Ishikawa (cell line): Measurements from ENCODE around the gene HOXA7.

Source experiments
- CEBPB ChIP-seq: IDR thresholded peaks from 2 replicates; pipeline ENCODE4 v1.6.1; 2012
- CREB1 ChIP-seq: IDR thresholded peaks from 2 replicates; pipeline ENCODE4 v1.6.1; 2012; ENCODE audit warnings: low read depth
- EGR1 ChIP-seq: IDR thresholded peaks from 2 replicates; pipeline ENCODE4 v1.6.1; 2012
- EP300 ChIP-seq: IDR thresholded peaks from 2 replicates; pipeline ENCODE4 v1.6.1; 2012; ENCODE audit warnings: borderline replicate concordance
- FOXM1 ChIP-seq: IDR thresholded peaks from 2 replicates; pipeline ENCODE4 v1.6.1; 2012; ENCODE audit warnings: low read depth, borderline replicate concordance
- NFIC ChIP-seq: IDR thresholded peaks from 2 replicates; pipeline ENCODE4 v1.6.1; 2012
- RAD21 ChIP-seq: IDR thresholded peaks from 2 replicates; pipeline ENCODE4 v1.6.1; 2012; ENCODE audit warnings: low read depth
- TAF1 ChIP-seq: IDR thresholded peaks from 2 replicates; pipeline ENCODE4 v1.6.1; 2012; ENCODE audit warnings: low read depth, mild to moderate bottlenecking
- TCF12 ChIP-seq: IDR thresholded peaks from 2 replicates; pipeline ENCODE4 v1.6.1; 2012; ENCODE audit warnings: low read depth
- TEAD4 ChIP-seq: IDR thresholded peaks from 2 replicates; pipeline ENCODE4 v1.6.1; 2012
- YY1 ChIP-seq: IDR thresholded peaks from 2 replicates; pipeline ENCODE4 v1.6.1; 2012; ENCODE audit warnings: low read depth
- ZBTB7A ChIP-seq: IDR thresholded peaks from 2 replicates; pipeline ENCODE4 v1.6.1; 2012; ENCODE audit warnings: low read depth
- TF ChIP-seq, protein P1 (sequence below): IDR thresholded peaks from 2 replicates; pipeline ENCODE4 v1.6.1; 2012
- TF ChIP-seq, protein P2 (sequence below): IDR thresholded peaks from 2 replicates; pipeline ENCODE4 v1.6.1; 2012
- TF ChIP-seq, protein P3 (sequence below): IDR thresholded peaks from 2 replicates; pipeline ENCODE4 v1.6.1; 2012; ENCODE audit warnings: low read depth, mild to moderate bottlenecking

Gene HOXA7

DNA sequence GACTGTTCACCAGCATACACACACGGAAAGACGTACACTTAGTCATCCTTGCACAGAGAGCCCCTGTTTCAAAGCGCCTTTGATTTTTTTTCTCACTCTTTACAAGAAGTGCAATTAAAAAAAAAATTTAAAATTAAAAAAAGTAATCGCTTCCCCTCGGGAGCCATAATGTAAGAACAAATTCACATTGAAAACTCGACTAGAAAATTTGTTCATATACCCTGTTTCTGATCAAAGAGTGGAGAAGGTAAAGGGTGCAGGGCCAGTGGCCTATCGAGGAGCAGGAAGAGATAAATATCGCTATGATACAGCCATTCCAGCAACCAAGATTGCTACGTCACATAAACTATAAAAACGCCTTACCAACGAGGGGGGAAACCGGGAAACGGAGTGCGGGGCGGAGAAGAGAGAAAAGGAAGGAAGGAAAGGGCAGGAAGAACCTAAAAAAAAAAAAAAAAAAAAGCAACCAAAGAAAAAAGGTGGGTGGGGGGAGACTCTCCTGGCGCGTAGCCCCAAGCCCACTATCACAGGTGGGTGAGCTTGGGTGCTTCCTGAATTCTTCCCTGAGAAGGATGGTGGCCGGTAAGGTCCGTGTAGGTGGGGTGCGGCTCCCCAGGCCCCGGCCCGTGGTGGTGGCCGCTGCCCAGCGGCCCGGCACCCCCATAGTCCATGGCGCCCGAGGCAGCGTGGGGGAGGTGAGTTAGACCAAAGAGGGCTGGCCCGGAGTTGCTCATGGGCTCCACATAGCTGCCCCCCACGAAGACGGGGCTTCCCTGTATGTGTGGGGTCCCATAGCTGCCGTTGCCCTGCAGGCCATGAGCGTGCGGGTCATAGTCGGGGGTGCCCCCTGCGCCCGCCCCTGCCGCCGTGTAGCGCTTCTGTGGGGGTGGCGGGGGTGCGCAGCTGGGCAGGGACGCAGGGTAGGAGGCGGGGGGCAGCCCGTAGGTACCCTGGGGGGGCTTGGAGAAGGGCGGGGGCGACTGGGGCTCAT, 48.8 kb downstream of the HOXA7 start:
- TF ChIP-seq ZBTB7A (no peak), RAD21 (no peak), EGR1 (no peak)

DNA sequence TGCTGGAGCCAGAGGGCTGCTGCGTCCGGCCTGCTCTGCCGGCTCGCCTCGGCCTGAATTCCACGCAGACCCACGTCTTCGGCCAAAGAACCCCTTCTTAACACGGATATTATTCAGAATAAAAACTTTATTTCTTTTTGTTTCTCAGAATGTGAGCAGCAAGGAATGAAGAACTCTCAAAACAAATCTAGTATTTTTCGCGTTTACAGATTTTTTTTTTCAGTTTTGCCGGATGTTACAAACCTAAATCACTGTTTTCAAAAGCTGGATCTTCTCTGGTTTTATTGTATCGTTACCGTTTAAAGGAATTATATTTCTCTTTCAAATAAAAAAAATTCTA, 49.6 kb downstream of the HOXA7 start:
- TF ChIP-seq RAD21, result no peak
- no peak for TF ChIP-seq TCF12

DNA sequence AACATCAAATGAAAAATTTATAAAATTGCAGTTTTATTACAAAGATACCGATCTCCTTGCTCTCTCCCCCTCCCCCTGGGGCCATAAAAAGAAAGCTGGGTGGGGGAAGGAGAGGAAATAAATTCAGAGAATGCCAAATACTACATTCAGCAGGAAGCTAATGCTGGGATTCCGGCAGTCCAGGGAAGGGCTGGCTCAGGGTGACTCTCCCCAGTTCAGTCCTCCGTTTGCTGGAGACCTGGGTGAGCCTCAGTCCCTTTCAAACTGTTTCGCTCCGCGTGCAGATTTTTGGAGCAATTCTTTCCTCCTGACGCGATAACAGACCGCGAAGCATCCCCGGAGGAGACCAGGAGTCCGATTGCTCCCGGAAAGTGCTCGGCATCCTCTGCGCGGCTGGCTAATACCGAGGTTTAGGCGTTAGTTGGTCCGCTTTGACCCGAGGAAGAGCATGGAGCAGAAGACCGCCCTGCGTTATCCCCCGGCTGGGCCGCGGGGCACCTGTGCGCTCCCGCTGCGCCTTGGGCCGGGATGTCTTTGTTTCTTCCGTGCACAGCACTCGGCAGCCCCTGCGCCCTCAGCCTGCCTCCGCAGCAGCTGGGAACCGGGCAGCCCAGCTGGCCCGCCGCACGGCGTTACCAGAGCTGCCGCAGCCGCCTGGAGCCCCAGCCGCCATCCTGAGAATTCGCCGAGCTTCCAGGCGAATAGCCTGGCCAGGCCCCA, 50.1 kb downstream of the HOXA7 start:
- TF ChIP-seq, protein P1, sequence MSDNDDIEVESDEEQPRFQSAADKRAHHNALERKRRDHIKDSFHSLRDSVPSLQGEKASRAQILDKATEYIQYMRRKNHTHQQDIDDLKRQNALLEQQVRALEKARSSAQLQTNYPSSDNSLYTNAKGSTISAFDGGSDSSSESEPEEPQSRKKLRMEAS, result no peak
- TF ChIP-seq FOXM1, result no peak
- TF ChIP-seq ZBTB7A, result no peak
- no peak for TF ChIP-seq EGR1
- TF ChIP-seq, protein P2, sequence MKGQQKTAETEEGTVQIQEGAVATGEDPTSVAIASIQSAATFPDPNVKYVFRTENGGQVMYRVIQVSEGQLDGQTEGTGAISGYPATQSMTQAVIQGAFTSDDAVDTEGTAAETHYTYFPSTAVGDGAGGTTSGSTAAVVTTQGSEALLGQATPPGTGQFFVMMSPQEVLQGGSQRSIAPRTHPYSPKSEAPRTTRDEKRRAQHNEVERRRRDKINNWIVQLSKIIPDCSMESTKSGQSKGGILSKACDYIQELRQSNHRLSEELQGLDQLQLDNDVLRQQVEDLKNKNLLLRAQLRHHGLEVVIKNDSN, result no peak
- no peak for TF ChIP-seq TCF12
- TF ChIP-seq EP300, result no peak
- TF ChIP-seq YY1, result no peak
- no peak for TF ChIP-seq TEAD4
- TF ChIP-seq TAF1, result no peak
- no peak for TF ChIP-seq CEBPB
- no peak for TF ChIP-seq NFIC
- no peak for TF ChIP-seq RAD21
- TF ChIP-seq CREB1, result no peak
- TF ChIP-seq, protein P3, sequence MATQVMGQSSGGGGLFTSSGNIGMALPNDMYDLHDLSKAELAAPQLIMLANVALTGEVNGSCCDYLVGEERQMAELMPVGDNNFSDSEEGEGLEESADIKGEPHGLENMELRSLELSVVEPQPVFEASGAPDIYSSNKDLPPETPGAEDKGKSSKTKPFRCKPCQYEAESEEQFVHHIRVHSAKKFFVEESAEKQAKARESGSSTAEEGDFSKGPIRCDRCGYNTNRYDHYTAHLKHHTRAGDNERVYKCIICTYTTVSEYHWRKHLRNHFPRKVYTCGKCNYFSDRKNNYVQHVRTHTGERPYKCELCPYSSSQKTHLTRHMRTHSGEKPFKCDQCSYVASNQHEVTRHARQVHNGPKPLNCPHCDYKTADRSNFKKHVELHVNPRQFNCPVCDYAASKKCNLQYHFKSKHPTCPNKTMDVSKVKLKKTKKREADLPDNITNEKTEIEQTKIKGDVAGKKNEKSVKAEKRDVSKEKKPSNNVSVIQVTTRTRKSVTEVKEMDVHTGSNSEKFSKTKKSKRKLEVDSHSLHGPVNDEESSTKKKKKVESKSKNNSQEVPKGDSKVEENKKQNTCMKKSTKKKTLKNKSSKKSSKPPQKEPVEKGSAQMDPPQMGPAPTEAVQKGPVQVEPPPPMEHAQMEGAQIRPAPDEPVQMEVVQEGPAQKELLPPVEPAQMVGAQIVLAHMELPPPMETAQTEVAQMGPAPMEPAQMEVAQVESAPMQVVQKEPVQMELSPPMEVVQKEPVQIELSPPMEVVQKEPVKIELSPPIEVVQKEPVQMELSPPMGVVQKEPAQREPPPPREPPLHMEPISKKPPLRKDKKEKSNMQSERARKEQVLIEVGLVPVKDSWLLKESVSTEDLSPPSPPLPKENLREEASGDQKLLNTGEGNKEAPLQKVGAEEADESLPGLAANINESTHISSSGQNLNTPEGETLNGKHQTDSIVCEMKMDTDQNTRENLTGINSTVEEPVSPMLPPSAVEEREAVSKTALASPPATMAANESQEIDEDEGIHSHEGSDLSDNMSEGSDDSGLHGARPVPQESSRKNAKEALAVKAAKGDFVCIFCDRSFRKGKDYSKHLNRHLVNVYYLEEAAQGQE, result no peak

DNA sequence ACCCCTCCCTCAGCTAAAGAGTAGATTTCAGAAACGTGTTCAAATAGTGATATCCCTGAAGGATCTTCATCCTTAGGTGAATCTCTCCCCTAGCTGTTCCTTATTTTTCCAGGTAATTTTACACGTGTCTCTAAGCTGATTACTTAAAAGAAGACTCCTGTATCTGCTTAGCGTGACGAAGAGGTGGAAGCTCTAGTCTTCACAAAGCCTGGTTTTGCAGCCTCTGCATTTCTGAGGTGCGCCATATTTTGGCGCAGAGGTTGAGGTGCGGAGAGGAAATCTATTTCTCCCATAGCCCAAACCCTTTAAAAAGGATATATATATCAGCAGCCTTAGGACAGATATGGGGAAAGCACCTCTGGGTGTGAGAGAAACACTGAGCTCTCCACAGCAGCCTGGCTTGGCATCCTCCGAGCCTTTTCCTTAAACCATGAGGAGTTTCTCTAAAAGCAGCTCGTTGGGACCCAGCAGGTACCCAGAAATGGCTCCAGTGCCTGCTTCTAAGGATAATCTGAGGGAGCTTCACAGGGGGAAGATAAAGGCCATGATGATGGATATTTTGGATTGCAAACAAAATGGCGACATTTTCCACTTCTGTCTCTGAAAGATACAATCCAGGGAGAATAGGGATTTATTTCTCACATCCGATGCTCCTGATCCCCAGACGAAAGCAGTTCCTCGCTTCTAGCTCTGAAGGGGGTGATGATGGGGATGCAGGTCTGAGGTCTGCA, 51.0 kb downstream of the HOXA7 start:
- TF ChIP-seq, protein P1, result no peak
- TF ChIP-seq TAF1, result no peak
- TF ChIP-seq YY1, result no peak
- TF ChIP-seq RAD21, result no peak
- no peak for TF ChIP-seq EGR1

DNA sequence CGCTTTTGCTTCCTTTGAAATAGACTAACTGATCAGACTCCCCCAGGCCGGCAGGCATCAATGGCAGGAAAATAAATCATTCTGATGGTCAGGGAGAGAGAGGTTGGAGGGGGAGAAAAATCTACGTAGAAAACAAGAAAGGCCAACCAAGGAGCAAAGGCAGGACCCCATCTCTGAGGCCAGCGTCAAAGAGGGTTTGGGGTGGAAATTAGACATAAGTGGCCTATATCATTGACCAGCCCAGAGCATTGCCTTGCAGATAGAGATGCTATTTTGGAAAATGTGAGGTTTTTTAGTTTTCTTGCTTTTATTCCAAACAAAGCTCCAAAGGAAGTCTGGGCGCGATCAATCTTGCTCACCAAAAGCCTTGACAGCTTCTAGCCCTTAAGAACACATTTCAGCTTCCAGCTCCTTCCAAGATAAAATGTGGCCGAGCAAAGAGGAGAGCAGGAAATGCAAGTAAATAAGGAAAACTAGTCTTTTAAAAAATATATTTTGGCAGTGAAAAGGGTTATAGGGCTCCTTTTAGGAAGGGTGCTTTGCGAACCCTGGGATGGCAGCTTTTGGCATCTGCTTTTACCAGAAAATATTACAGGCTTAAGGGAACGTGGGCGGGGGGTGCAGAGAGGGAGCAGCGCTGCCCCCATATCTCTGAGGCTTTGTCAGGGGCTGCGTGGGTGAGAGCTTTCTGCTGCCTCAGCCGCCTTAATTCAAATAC, 52.0 kb downstream of the HOXA7 start:
- TF ChIP-seq, protein P2, result no peak
- no peak for TF ChIP-seq FOXM1
- TF ChIP-seq TCF12, result no peak
- no peak for TF ChIP-seq ZBTB7A
- TF ChIP-seq NFIC, result no peak
- TF ChIP-seq TAF1, result no peak
- TF ChIP-seq, protein P1, result no peak
- TF ChIP-seq CEBPB, result no peak
